Fibroblast of upper back skin (primary cell): Measurements from ENCODE around the gene SOWAHB.

Experiments used
- DNase-seq: peaks from one replicate; pipeline ENCODE4 v3.0.0-alpha.2; 2013

Gene SOWAHB

DNA sequence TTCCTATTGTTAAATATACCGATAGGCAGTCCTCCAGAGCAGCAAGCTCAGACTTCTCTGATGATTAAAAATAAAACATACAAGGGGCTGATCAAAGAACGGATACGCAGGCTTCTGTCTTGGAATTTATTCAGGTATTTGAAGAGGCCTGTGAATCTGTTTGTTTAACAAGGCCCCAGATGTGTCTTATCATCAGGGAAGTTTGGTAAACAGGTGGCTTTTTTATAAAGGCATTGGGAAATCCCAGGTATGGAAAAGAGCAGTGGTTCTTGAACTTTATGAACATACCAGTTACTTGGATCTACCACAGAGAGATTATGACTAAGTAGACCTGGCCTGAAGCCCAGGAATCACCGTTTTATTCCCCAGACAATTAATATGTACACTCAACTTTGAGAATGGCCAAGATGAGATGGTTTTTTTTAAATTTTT lies 47.9 kb downstream of the SOWAHB start:
- DNase-seq = peak; percentile 97
